ENCODE measurements around the gene REPS1.

The REPS1 gene

GRCh38 chr6:138972226-138972665 is 15.8 kb downstream of the REPS1 start:
- TF ChIP-seq, protein P1, sequence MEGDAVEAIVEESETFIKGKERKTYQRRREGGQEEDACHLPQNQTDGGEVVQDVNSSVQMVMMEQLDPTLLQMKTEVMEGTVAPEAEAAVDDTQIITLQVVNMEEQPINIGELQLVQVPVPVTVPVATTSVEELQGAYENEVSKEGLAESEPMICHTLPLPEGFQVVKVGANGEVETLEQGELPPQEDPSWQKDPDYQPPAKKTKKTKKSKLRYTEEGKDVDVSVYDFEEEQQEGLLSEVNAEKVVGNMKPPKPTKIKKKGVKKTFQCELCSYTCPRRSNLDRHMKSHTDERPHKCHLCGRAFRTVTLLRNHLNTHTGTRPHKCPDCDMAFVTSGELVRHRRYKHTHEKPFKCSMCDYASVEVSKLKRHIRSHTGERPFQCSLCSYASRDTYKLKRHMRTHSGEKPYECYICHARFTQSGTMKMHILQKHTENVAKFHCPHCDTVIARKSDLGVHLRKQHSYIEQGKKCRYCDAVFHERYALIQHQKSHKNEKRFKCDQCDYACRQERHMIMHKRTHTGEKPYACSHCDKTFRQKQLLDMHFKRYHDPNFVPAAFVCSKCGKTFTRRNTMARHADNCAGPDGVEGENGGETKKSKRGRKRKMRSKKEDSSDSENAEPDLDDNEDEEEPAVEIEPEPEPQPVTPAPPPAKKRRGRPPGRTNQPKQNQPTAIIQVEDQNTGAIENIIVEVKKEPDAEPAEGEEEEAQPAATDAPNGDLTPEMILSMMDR (IDR thresholded peaks at IDR 0.05) = no peak

DNA sequence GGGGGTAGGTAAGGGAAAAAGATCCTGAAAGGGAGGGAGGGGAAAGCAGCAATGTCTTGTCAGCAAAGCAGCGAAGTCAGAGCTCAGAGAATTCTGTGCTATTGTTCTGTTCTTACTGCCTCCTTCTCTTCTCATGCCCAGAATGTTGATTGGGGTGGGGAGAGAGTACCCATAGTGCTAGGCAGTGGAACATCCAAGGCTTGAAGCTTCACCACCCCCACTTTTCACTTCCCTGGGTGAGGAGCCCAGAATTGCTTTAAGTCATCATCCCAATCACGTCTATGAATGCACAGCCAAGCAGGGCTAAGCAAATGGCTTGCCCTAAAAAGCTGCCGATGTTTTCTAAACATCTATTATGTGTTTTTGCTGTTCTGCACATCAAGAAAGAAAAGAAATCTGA is 16.5 kb downstream of the REPS1 start:
- TF ChIP-seq, protein P1 (IDR thresholded peaks at IDR 0.05) = no peak

- TF ChIP-seq, protein P1 (IDR thresholded peaks at IDR 0.05) = no peak
Observed at GRCh38 chr6:138970856-138971425, 17.1 kb downstream of the REPS1 start.

DNA sequence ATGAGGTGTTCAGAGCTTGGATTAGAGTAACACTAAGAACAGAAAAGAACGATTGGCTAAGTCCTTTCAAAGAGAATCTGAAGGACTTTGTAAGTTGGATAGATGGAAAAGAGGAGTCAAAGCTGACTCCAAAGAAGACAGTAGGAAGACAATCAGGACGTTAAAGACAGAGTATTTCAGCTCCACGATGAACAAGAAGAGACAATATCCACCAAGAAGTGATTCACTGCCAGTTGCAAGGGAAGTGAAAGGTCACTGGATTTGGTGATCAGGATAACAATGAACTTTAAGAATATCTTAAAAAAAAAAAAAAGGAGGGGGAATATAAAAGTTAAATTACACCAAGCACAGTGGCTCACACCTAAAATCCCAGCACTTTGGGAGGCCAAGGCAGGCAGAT is 17.9 kb downstream of the REPS1 start:
- TF ChIP-seq, protein P1 (IDR thresholded peaks at IDR 0.05) = no peak

- TF ChIP-seq, protein P1 (IDR thresholded peaks at IDR 0.05) = no peak
Observed at GRCh38 chr6:138966870-138967269, 21.2 kb downstream of the REPS1 start.

GRCh38 chr6:138965971-138966370 is 22.1 kb downstream of the REPS1 start:
- TF ChIP-seq, protein P1 (IDR thresholded peaks at IDR 0.05) = no peak

- TF ChIP-seq, protein P1 (IDR thresholded peaks at IDR 0.05) = no peak
Observed at GRCh38 chr6:138965291-138965874, 22.7 kb downstream of the REPS1 start.
